HepG2 (cell line): ENCODE measurements around the gene SLC34A3. TPM values are rescaled to one million over a fixed set of nuclear protein-coding genes. Genes with fewer than 3 reads are reported as not detected.

Source experiments
- GABPB1 ChIP-seq: IDR thresholded peaks from 2 replicates; pipeline ENCODE4 v1.6.1; 2016; ENCODE audit warnings: mild to moderate bottlenecking, missing genetic modification reagents, moderate library complexity, missing compliant biosample characterization
- IKZF1 ChIP-seq: fragments of 450-650 bp; IDR thresholded peaks from 2 replicates; pipeline ENCODE4 v1.7.1; 2016
- MXD4 ChIP-seq: IDR thresholded peaks from 2 replicates; pipeline ENCODE4 v1.6.1; 2016; ENCODE audit warnings: mild to moderate bottlenecking, missing biosample characterization, missing genetic modification reagents
- NFE2L1 ChIP-seq: sonication (generic); formaldehyde crosslinking; IDR thresholded peaks from 2 replicates; pipeline ENCODE4 v1.4.0; 2020; ENCODE audit warnings: missing genetic modification reagents, mild to moderate bottlenecking, borderline replicate concordance
- POGK ChIP-seq: sonication (generic); formaldehyde crosslinking; conservative IDR thresholded peaks from 2 replicates; pipeline ENCODE4 v1.8.0; 2022; ENCODE audit warnings: mild to moderate bottlenecking, moderate library complexity, missing genetic modification reagents
- RELA ChIP-seq: sonication (generic); formaldehyde crosslinking; IDR thresholded peaks from 2 replicates; pipeline ENCODE4 v1.4.0; 2020; ENCODE audit warnings: missing genetic modification reagents
- RXRA ChIP-seq: sonication (generic); formaldehyde crosslinking; IDR thresholded peaks from 2 replicates; pipeline ENCODE4 v1.5.1; 2020; ENCODE audit warnings: missing genetic modification reagents
- THAP9 ChIP-seq: sonication (generic); formaldehyde crosslinking; IDR thresholded peaks from 2 replicates; pipeline ENCODE4; 2020; ENCODE audit warnings: missing genetic modification reagents, mild to moderate bottlenecking, borderline replicate concordance
- ZNF350 ChIP-seq: sonication (generic); formaldehyde crosslinking; IDR thresholded peaks from 2 replicates; pipeline ENCODE4 v1.4.0; 2020; ENCODE audit warnings: mild to moderate bottlenecking, low read depth, missing genetic modification reagents, borderline replicate concordance
- ZNF446 ChIP-seq: sonication (generic); formaldehyde crosslinking; IDR thresholded peaks from 2 replicates; pipeline ENCODE4 v1.5.0; 2020; ENCODE audit warnings: mild to moderate bottlenecking, missing genetic modification reagents
- ZNF530 ChIP-seq: sonication (generic); formaldehyde crosslinking; IDR thresholded peaks from 2 replicates; pipeline ENCODE4 v1.5.0; 2020; ENCODE audit warnings: low read depth, mild to moderate bottlenecking, missing genetic modification reagents
- ZNF75D ChIP-seq: sonication (generic); formaldehyde crosslinking; IDR thresholded peaks from 2 replicates; pipeline ENCODE4 v1.8.1; 2023; ENCODE audit warnings: missing genetic modification reagents, mild to moderate bottlenecking, borderline replicate concordance
- polyA plus RNA-seq, 8 experiments: library from polyadenylated mRNA; depleted of rRNA in 3 of 8; stranded (reverse) in 7 of 8; unstranded in 1 of 8; fragments of >200 nt; fragmentation: Illumina TruSeq in 4 of 8; extraction: Trizol in 4 of 8; gene quantifications; 2 replicates each; pipeline versions ENCODE4 v1.2.1 to v1.2.3, GENCODE V29; 2011 to 2016; ENCODE audit warnings: low read depth in 4 of 8, missing spikeins in 1 of 8, mixed read lengths in 1 of 8; ENCODE audit not compliant: insufficient read depth in 1 of 8
- total RNA-seq, 5 experiments: library from RNA; depleted of rRNA; stranded (reverse); fragments of >200 nt; fragmentation: Illumina TruSeq; extraction: Trizol; gene quantifications; 2 replicates each; pipeline ENCODE4 v1.2.3, GENCODE V29; 2016; ENCODE audit warnings: low read depth in 1 of 5
- TF ChIP-seq, protein P1 (sequence below): sonication (generic); formaldehyde crosslinking; IDR thresholded peaks from 2 replicates; pipeline ENCODE4 v1.5.0; 2020; ENCODE audit warnings: mild to moderate bottlenecking, missing genetic modification reagents
- TF ChIP-seq, protein P2 (sequence below): sonication (generic); formaldehyde crosslinking; IDR thresholded peaks from 2 replicates; pipeline ENCODE4 v1.8.1; 2023; ENCODE audit warnings: mild to moderate bottlenecking, inconsistent platforms, moderate library complexity, missing genetic modification reagents, borderline replicate concordance
- TF ChIP-seq, protein P3 (sequence below): sonication (generic); formaldehyde crosslinking; conservative IDR thresholded peaks from 2 replicates; pipeline ENCODE4 v1.4.0; 2020; ENCODE audit warnings: missing genetic modification reagents
- TF ChIP-seq, protein P4 (sequence below): sonication (generic); formaldehyde crosslinking; conservative IDR thresholded peaks from 2 replicates; pipeline ENCODE4 v1.4.0; 2020; ENCODE audit warnings: missing genetic modification reagents

Gene SLC34A3
- total and polyA plus RNA-seq, 2 of the 13 experiments (the other 11 are each of a cell fraction or from before 2014, with no cell fraction given), result 0.07 to 1.0 TPM

- TF ChIP-seq, protein P1, sequence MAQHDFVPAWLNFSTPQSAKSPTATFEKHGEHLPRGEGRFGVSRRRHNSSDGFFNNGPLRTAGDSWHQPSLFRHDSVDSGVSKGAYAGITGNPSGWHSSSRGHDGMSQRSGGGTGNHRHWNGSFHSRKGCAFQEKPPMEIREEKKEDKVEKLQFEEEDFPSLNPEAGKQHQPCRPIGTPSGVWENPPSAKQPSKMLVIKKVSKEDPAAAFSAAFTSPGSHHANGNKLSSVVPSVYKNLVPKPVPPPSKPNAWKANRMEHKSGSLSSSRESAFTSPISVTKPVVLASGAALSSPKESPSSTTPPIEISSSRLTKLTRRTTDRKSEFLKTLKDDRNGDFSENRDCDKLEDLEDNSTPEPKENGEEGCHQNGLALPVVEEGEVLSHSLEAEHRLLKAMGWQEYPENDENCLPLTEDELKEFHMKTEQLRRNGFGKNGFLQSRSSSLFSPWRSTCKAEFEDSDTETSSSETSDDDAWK (CRISPR knock-in tag), result no peak
- no peak for TF ChIP-seq RELA (CRISPR knock-in tag)
- no peak for TF ChIP-seq IKZF1
- peak; percentile 25; the same call in 1 of the 2 replicates for TF ChIP-seq NFE2L1 (CRISPR knock-in tag)
- no peak for TF ChIP-seq ZNF446 (CRISPR knock-in tag)
- TF ChIP-seq ZNF530 (CRISPR knock-in tag), result no peak
- peak; percentile 63; the same call in 1 of the 2 replicates for TF ChIP-seq ZNF350 (CRISPR knock-in tag)
- TF ChIP-seq ZNF75D (CRISPR knock-in tag), result no peak
- TF ChIP-seq, protein P2, sequence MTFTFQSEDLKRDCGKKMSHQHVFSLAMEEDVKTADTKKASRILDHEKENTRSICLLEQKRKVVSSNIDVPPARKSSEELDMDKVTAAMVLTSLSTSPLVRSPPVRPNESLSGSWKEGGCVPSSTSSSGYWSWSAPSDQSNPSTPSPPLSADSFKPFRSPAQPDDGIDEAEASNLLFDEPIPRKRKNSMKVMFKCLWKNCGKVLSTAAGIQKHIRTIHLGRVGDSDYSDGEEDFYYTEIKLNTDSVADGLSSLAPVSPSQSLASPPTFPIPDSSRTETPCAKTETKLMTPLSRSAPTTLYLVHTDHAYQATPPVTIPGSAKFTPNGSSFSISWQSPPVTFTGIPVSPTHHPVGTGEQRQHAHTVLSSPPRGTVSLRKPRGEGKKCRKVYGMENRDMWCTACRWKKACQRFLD (CRISPR knock-in tag), result no peak
- peak; percentile 56 for TF ChIP-seq RXRA
- 0 out of 2 replicates have a peak, but pooled peaks have one; percentile 44 for TF ChIP-seq MXD4
- no peak for TF ChIP-seq THAP9 (CRISPR knock-in tag)
- peak; percentile 72; the same call in 1 of the 2 replicates for TF ChIP-seq GABPB1 (CRISPR knock-in tag)
- TF ChIP-seq, protein P3, sequence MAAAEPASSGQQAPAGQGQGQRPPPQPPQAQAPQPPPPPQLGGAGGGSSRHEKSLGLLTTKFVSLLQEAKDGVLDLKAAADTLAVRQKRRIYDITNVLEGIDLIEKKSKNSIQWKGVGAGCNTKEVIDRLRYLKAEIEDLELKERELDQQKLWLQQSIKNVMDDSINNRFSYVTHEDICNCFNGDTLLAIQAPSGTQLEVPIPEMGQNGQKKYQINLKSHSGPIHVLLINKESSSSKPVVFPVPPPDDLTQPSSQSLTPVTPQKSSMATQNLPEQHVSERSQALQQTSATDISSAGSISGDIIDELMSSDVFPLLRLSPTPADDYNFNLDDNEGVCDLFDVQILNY (CRISPR knock-in tag), result no peak
- TF ChIP-seq, protein P4, sequence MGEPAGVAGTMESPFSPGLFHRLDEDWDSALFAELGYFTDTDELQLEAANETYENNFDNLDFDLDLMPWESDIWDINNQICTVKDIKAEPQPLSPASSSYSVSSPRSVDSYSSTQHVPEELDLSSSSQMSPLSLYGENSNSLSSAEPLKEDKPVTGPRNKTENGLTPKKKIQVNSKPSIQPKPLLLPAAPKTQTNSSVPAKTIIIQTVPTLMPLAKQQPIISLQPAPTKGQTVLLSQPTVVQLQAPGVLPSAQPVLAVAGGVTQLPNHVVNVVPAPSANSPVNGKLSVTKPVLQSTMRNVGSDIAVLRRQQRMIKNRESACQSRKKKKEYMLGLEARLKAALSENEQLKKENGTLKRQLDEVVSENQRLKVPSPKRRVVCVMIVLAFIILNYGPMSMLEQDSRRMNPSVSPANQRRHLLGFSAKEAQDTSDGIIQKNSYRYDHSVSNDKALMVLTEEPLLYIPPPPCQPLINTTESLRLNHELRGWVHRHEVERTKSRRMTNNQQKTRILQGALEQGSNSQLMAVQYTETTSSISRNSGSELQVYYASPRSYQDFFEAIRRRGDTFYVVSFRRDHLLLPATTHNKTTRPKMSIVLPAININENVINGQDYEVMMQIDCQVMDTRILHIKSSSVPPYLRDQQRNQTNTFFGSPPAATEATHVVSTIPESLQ (CRISPR knock-in tag), result no peak
- peak; percentile 63; the same call in 1 of the 2 replicates for TF ChIP-seq POGK (CRISPR knock-in tag)
These were observed 11.0 kb downstream of the SLC34A3 start (continued) for GRCh38 chr9:137241490-137242268.
